ENCODE results near the gene C1orf167.

The C1orf167 gene

GRCh38 chr1:11767922-11768704 is 6.1 kb downstream of the C1orf167 start:
- no peak for DNase-seq

GRCh38 chr1:11768821-11769220 is 6.8 kb downstream of the C1orf167 start:
- no peak for DNase-seq

GRCh38 chr1:11769274-11769673 is 7.3 kb downstream of the C1orf167 start:
- no peak for DNase-seq

GRCh38 chr1:11770011-11770410 is 8.0 kb downstream of the C1orf167 start:
- no peak for DNase-seq

GRCh38 chr1:11771481-11772043 is 9.6 kb downstream of the C1orf167 start:
- DNase-seq, result no peak

GRCh38 chr1:11772458-11772857 is 10.5 kb downstream of the C1orf167 start:
- no peak for DNase-seq

- DNase-seq, result no peak
Observed at GRCh38 chr1:11774753-11775152, 12.8 kb downstream of the C1orf167 start.

GRCh38 chr1:11777658-11778322 is 15.8 kb downstream of the C1orf167 start:
- DNase-seq, result no peak

- DNase-seq, result no peak
Observed at GRCh38 chr1:11778336-11778735, 16.3 kb downstream of the C1orf167 start.

- no peak for DNase-seq
Observed at GRCh38 chr1:11778844-11779623, 17.0 kb downstream of the C1orf167 start.

- no peak for DNase-seq
Observed at GRCh38 chr1:11779715-11780379, 17.9 kb downstream of the C1orf167 start.

GRCh38 chr1:11780380-11781147 is 18.6 kb downstream of the C1orf167 start:
- DNase-seq, result no peak

- no peak for DNase-seq
Observed at GRCh38 chr1:11781297-11781696, 19.3 kb downstream of the C1orf167 start.

GRCh38 chr1:11782127-11782708 is 20.2 kb downstream of the C1orf167 start:
- DNase-seq, result no peak

- DNase-seq, result no peak
Observed at GRCh38 chr1:11783556-11783955, 21.6 kb downstream of the C1orf167 start.

- no peak for DNase-seq
Observed at GRCh38 chr1:11784256-11784992, 22.4 kb downstream of the C1orf167 start.

- peak; percentile 46 for DNase-seq
Observed at GRCh38 chr1:11784993-11785769, 23.2 kb downstream of the C1orf167 start.

GRCh38 chr1:11786168-11786567 is 24.2 kb downstream of the C1orf167 start:
- DNase-seq, result no peak

GRCh38 chr1:11787251-11787803 is 25.3 kb downstream of the C1orf167 start:
- no peak for DNase-seq
